IMR-90 (cell line): ENCODE measurements around the gene FLT1.

Source experiments
- BHLHE40 ChIP-seq: fragments of 150-350 bp; IDR thresholded peaks from 2 replicates; pipeline ENCODE4 v1.6.1; 2016; ENCODE audit warnings: mild to moderate bottlenecking, low read depth, low read length
- CTCF ChIP-seq: conservative IDR thresholded peaks from 2 replicates; pipeline ENCODE4 v1.5.1; 2012; ENCODE audit warnings: mild to moderate bottlenecking, low read depth, low read length, improper control_type of control experiment
- NFE2L2 ChIP-seq: fragments of 150-350 bp; IDR thresholded peaks from 2 replicates; pipeline ENCODE4 v1.6.1; 2016; ENCODE audit warnings: low read depth, mild to moderate bottlenecking, low read length
- POLR2A ChIP-seq: IDR thresholded peaks from 2 replicates; pipeline ENCODE4 v1.6.1; 2012; ENCODE audit warnings: mild to moderate bottlenecking, low read depth, low read length
- SMC3 ChIP-seq: fragments of 150-350 bp; IDR thresholded peaks from 2 replicates; pipeline ENCODE4 v1.6.1; 2016; ENCODE audit warnings: low read depth, mild to moderate bottlenecking, antibody characterized with exemption, low read length, moderate library complexity

- TF ChIP-seq CTCF (no peak), SMC3 (no peak), POLR2A (no peak), BHLHE40 (no peak), NFE2L2 (no peak)
These were observed 237.6 kb downstream of the FLT1 start for GRCh38 chr13:28257305-28257704.
